ENCODE results near the gene CMSS1. TPM values are rescaled to one million over a fixed set of nuclear protein-coding genes. Genes with fewer than 3 reads are reported as not detected.
A peak's percentile ranks its signal among the peaks of the same experiment; 100 is the strongest.

CMSS1 gene
- total RNA-seq, 1 donor from 2014 or later: 17.3 TPM

DNA sequence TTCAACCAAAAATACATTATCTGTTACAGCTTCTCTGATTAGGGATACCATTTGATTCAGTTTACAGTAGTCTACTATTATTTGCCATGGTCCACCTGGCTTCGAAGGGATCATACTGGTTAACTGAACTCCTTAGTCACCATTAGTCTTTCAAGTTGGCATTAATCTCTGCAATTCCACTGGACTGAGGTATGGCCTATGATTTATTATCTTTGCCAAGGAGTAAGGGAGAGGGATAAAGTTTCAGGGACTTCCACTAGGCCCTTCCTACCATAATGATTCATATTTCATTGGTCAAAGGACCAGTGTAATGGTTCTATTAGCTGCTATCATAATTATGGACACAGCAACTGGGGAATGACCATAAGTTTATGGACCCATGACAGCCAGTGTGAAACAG lies 7.3 kb upstream of the CMSS1 start:
- Histone ChIP-seq H3K4me3 (no peak overlapping the region), H3K36me3 (no peaks in the 10 kb centered on the region), H3K27me3 (ENCODE audit: low read depth) (no peaks in the 10 kb centered on the region), H3K4me1 (no peaks in the 10 kb centered on the region), H3K27ac (no peak overlapping the region), H3K9me3 (peaks cover 3% of the 10 kb centered on the region)
- intact Hi-C loops (cut with DNase I): no loop called here
- TF ChIP-seq, protein P1, sequence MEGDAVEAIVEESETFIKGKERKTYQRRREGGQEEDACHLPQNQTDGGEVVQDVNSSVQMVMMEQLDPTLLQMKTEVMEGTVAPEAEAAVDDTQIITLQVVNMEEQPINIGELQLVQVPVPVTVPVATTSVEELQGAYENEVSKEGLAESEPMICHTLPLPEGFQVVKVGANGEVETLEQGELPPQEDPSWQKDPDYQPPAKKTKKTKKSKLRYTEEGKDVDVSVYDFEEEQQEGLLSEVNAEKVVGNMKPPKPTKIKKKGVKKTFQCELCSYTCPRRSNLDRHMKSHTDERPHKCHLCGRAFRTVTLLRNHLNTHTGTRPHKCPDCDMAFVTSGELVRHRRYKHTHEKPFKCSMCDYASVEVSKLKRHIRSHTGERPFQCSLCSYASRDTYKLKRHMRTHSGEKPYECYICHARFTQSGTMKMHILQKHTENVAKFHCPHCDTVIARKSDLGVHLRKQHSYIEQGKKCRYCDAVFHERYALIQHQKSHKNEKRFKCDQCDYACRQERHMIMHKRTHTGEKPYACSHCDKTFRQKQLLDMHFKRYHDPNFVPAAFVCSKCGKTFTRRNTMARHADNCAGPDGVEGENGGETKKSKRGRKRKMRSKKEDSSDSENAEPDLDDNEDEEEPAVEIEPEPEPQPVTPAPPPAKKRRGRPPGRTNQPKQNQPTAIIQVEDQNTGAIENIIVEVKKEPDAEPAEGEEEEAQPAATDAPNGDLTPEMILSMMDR (IDR thresholded peaks at IDR 0.05): no peak
- ATAC-seq (no peak), DNase-seq (no peak)

DNA sequence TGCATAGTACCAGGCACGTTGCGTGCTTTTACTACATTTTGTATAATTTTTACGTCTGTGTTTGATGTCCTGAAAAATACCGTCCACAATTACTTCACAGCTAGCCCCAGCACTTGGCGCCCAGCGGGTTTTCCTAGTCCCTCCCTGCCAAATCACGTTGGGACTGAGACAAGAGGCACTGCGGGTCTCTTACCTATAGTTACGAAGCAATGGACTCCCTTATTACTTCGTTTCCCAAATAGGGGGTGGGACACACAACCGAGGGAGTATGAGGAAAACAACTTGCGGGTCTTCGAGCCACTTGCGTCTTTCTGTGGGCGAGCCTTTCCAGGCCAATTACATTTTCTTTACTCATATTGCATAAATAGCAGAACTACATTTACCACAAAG lies 620 bp upstream of the CMSS1 start:
- Histone ChIP-seq H3K4me1 (peaks cover 22% of the 10 kb centered on the region), H3K36me3 (no peaks in the 10 kb centered on the region), H3K27me3 (ENCODE audit: low read depth) (no peaks in the 10 kb centered on the region), H3K4me3 (peak overlapping the region; percentile 76), H3K9me3 (no peaks in the 10 kb centered on the region), H3K27ac (peak overlapping the region; percentile 89)
- intact Hi-C loops (cut with DNase I): no loop called here
- no peak for DNase-seq
- ATAC-seq: peak in 1 of 2 donors; percentile 13
- TF ChIP-seq, protein P1 (IDR thresholded peaks at IDR 0.05): no peak

DNA sequence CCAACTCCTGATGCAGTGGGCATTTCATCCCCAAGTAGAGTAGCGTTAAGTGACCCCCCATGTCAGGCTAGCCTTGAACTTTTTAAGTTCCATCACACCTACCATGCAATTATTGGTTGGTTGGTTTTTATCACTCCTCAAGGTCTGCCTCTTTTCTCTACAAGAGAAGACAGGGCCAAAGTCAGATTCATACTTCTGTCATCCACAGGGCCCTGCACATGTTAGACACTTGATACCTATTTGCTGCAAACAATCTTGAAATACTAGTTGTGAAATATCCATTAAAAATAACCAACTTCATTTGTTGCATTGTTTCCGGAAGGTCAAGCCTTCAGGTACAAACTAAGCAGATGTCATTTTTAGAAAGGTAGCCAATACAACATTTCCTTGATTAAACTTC lies 1.2 kb downstream of the CMSS1 start:
- TF ChIP-seq, protein P1 (IDR thresholded peaks at IDR 0.05): no peak
- Histone ChIP-seq H3K9me3 (no peaks in the 10 kb centered on the region), H3K27ac (no peak overlapping the region), H3K27me3 (ENCODE audit: low read depth) (no peaks in the 10 kb centered on the region), H3K36me3 (no peaks in the 10 kb centered on the region), H3K4me3 (peak overlapping the region; percentile 76), H3K4me1 (peaks cover 22% of the 10 kb centered on the region)
- DNase-seq (no peak), ATAC-seq (no peak)
- intact Hi-C loops (cut with DNase I): no loop called here

DNA sequence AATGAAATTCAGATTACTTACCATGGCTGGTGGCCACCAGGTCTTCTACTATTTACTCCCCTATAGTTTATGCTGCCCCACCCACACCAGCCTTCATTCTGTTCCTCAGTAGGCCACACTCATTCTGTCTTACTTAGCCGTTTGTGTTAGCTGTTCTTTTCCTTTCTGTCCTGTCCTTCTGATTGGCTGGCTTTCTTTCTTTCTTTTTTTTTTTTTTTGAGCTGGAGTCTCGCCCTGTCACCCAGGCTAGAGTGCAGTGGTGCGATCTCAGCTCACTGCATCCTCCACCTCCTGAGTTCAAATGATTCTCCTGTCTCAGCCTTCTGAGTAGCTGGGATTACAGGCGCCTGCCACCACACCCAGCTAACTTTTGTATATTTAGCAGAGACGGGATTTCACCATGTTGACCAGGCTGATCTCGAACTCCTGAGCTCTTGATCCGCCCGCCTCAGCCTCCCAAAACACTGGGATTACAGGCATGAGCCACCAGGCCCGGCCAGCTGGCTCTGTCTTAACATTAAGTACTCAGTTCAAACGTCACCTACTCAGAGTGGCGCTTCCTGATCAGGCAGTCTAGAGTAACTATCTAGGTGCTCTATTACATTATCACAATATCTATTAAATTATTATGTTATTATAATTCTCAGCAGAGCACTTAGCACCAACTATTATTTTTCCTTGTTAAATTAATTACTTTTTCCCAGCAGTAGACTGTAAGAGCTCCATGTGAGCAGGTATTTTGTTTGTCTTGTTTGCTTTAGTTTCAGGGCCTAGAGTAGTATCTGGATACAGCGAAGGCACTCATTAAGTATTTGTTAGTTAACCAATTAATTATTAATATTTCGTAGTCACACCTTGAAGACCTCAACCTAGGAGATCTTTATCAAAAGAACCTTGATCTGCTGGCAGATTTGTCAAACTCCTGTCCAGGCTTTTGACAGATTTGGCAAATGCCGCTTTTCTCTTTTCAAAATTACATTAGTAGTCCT lies 6.4 kb downstream of the CMSS1 start:
- no peaks in the 10 kb centered on the region for H3K36me3 ChIP-seq
- ATAC-seq (no peak), DNase-seq (no peak)
- no peaks in the 10 kb centered on the region for H3K9me3 ChIP-seq
- no peak overlapping the region for H3K4me3 ChIP-seq
- H3K27ac ChIP-seq: no peak overlapping the region
- intact Hi-C loops (cut with DNase I): no loop called here
- H3K4me1 ChIP-seq: peaks cover 4% of the 10 kb centered on the region
- TF ChIP-seq, protein P1 (IDR thresholded peaks at IDR 0.05): no peak
- no peaks in the 10 kb centered on the region for H3K27me3 ChIP-seq (ENCODE audit: low read depth)

DNA sequence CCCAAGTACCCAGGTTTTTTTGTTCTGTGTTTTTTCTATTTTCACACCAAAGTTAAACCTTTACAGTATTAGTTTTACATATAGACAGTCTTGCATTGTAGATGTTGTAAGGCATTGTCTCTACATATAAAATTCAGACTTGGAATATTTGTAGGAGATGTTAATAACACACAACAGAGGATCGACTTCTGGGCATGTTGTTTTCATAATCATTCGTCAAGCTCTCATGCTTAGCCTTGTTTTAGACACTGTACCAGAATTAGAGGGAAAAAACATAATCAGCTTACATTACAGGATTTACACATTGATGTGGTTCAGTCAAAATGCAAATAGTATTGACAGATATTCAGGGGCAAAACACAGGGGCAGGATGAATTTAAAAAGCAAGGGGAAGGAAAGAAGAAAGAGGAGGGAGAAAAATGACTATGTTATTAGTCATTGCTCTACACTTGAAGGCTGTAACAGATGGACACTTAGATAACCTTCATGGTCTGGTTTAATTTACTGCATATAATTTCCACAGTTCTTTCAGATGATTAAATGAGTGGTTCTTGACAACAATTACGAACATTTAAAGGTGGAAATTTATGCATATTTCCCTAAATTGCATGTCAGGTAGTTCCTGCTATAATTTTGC lies 7.5 kb downstream of the CMSS1 start:
- H3K27me3 ChIP-seq (ENCODE audit: low read depth): no peaks in the 10 kb centered on the region
- no peak overlapping the region for H3K4me3 ChIP-seq
- no peaks in the 10 kb centered on the region for H3K4me1 ChIP-seq
- H3K27ac ChIP-seq: no peak overlapping the region
- DNase-seq (no peak), ATAC-seq (no peak)
- no peaks in the 10 kb centered on the region for H3K36me3 ChIP-seq
- intact Hi-C loops (cut with DNase I): no loop called here
- TF ChIP-seq, protein P1 (IDR thresholded peaks at IDR 0.05): no peak
- H3K9me3 ChIP-seq: no peaks in the 10 kb centered on the region

All from lower lobe of right lung (tissue), 2 donors.